ENCODE results near the gene CYP3A5.

Gene CYP3A5

DNA sequence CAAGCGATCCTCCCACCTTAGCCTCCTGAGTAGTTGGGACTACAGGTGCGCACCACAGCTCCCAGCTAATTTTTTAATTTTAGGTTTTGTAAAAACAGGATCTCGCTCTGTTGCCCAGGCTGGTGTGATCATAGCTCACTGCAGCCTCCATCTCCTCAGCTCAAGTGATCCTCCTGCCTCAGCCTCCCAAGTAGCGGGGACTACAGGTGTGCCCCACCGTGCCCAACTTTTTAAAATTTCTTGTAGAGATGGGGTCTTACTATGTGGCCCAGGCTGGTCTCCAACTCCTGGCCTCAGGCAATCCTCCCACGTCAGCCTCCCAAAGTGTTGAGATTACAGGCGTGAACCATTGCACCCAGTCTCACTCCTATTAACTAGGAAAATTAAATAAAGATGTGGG, 74.3 kb downstream of the CYP3A5 start:
- no peak for DNase-seq

DNA sequence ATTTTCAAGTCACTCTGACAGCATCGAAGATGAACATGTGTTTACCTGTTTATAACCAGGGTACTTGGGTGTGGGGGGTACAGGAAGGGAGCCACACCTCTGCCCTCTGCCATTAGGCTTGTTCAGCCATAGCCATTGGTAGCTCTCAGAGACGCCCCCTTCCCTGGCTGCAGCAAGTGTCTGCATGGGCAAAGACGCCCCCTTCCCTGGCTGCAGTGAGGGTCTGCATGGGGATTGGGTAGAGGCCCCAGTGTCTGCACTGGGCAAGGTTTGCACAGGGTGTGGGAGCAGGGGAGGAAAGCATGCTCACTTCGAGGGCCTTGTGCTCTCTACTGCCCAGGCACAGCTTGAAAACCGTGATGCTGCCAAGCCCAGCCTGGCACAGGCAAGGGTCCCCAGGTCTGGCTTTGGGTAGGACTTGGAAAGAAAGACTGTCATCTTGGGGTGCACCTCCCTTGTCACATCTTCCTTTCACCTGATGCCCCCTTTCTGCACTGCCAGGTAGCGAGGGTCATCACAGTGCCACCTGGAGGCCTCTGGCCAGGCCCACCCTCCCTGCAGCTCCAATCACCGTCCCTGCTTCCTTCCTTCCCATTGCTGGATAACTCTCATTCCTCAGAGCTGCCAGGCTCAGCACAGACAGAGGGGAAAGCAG, 78.0 kb downstream of the CYP3A5 start:
- no peak for DNase-seq

DNA sequence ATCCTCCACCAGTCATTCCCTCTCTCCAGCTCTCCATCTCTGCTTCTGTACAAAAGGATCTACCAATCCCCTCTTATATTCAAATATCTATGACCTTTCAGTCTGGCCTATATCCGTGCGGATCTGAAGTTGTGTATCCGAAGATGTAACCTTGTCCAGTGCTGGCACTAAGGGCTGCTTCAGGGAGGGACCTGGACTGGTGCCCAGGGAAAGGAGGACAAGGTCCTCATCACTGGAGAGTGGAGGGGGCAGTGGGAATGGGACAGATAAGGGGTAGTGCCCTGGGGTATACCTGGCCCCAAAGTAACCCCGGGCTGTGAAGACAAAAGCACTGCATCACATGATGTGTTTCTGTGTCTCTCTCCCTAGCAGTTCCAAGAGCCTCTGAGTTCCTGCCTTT, 80.0 kb downstream of the CYP3A5 start:
- no peak for DNase-seq

Measured in NCI-H1105 (cell line).